ENCODE results near the gene ATP6V1D. TPM values are rescaled to one million over a fixed set of nuclear protein-coding genes. Genes with fewer than 3 reads are reported as not detected.
"Not testable (repeated sequence)": the region's sequence is repeated elsewhere in the genome, so short reads cannot be mapped to it uniquely, and the experiment has no call there.

Gene ATP6V1D
- total RNA-seq (2012; rRNA removed): 126 and 139 TPM in 2 replicates

DNA sequence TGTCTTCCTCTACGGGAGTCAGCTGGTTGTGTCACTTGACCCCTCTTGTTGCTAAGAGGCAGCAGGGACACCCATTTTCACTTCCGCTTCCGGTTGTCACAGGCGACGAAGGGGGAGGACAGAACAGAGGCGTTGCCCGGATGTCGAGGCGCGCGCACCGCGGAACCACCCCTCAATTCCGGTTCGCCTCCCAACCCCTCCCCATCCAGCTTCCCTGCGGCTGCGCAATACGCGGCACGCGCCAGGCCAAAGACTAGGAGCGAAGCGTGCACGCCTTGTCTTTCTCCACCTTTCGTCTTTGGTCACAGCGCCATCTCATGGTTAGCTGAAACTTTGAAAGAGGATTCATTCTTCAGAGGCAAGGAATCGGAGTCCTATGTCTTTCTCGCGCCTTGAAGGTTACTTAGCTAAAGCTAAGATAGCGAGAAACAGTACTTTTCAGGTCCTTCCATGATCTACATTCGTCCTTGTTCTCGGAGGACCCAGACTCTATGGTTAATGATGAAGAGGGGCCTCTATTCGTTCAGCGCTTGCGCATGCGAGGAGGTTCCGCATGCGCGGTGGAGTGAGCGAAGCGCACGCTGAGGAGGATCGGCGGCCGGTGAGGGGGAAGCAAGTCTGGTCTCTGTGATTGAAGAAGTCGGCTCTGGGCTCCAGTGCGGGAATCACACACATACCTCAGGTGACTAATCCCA, at the start of gene ATP6V1D, which contains the start of gene EIF2S1:
TSS of gene ATP6V1D (minus strand) at position 30 of the 695 bp plus-strand sequence. CDS start 106 bp downstream, outside the sequence.
TSS of gene EIF2S1 (plus strand) at position 554 of the 695 bp plus-strand sequence. CDS start 4,440 bp downstream, outside the sequence.
- Histone ChIP-seq H3K4me1 (ENCODE audit: control insufficient read depth, insufficient read depth, low read length) (peaks cover 36% of the 10 kb centered on the region), H3K9me3 (replicated peaks; ENCODE audit: low read length) (no peaks in the 10 kb centered on the region), H3K9ac (ENCODE audit: low read depth, low read length) (peak within 1 kb of the TSS; percentile 92), H3K4me2 (ENCODE audit: low read length) (peak within 1 kb of the TSS; percentile 91), H3K27me3 (ENCODE audit: control insufficient read depth, insufficient read depth, low read length) (no peaks in the 10 kb centered on the region), H3K36me3 (ENCODE audit: insufficient read depth, low read length) (peaks cover 12% of the 10 kb centered on the region), H3K4me3 (ENCODE audit: low read length) (peak within 1 kb of the TSS; percentile 83)

DNA sequence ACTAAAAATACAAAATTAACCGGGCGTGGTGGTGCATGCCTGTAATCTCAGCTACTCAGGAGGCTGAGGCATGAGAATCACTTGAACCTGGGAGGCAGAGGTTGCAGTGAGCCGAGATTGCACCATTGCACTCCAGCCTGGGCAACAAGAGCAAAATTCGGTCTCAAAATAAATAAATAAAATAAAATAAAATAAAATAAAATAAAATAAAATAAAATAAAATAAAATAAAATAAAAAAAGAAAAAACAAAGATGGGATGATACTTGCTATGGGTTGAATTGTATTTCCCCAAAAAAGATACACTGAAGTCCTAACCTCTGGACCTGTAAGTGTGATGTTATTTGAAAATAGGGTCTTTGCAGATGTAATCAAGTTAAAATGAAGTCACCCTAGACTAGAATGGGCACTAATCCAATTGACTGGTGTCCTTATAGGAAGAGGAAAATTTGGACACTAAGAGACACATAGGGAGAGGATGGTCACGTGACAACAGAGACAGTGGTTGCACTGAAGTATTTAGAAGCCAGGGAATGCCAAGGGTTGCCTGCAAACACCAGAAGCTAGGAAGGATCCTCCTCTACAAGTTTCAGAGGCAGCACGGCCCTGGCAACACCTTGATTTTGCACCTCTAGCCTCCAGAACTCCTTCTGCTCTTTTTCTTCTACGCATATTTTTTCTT, 48.7 kb upstream of the ATP6V1D start:
- not testable (repeated sequence) for H3K4me3 ChIP-seq (ENCODE audit: low read length); H3K27me3 ChIP-seq (ENCODE audit: control insufficient read depth, insufficient read depth, low read length); H3K36me3 ChIP-seq (ENCODE audit: insufficient read depth, low read length)

DNA sequence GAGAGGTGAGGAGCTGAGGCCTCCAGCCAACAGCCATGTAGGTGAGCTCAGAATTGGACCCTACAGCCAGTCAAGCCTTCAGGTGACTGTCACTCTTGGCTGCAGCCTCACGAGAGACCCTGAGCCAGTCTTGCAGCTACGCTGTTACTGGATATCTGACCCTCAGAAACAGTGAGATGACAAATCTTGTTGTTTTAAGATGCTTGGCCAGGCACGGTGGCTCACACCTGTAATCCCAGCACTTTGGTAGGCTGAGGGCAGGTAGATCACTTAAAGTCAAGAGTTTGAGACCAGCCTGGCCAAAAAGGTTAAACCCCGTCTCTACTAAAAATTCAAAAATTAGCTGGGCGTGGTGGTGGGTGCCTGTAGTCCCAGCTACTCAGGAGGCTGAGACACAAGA, 46.2 kb upstream of the ATP6V1D start:
- H3K4me1 ChIP-seq (ENCODE audit: control insufficient read depth, insufficient read depth, low read length): no peaks in the 10 kb centered on the region
- no peak overlapping the region for H3K4me3 ChIP-seq (ENCODE audit: low read length)
- no peak overlapping the region for H3K4me2 ChIP-seq (ENCODE audit: low read length)
- H3K27me3 ChIP-seq (ENCODE audit: control insufficient read depth, insufficient read depth, low read length): no peaks in the 10 kb centered on the region
- no peaks in the 10 kb centered on the region for H3K36me3 ChIP-seq (ENCODE audit: insufficient read depth, low read length)
- H3K9ac ChIP-seq (ENCODE audit: low read depth, low read length): no peak overlapping the region
- no peaks in the 10 kb centered on the region for H3K9me3 ChIP-seq (replicated peaks; ENCODE audit: low read length)

More for the DNA sequence above, 48.7 kb upstream of the ATP6V1D start:
- H3K4me2 ChIP-seq (ENCODE audit: low read length); H3K9me3 ChIP-seq (replicated peaks; ENCODE audit: low read length); H3K9ac ChIP-seq (ENCODE audit: low read depth, low read length); H3K4me1 ChIP-seq (ENCODE audit: control insufficient read depth, insufficient read depth, low read length): not testable (repeated sequence)

DNA sequence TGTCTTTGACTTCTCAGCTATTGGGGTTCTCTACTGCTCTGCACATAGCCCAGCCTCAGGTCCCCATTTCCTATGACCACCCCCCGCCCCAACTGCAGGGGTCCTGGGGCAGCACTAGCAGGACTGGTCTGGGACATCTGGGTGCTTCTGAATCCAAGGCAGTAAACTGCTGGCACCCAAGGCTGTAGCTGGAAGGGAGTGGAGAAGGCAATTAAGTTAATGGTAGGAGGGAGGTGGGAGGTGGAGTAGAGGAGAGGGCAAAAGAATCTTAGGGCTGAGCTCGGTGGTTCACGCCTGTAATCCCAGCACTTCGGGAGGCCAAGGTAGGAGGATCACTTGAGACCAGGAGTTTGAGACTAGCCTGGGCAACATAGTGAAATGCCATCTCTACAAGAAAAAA, 40.8 kb upstream of the ATP6V1D start:
- Histone ChIP-seq H3K4me1 (ENCODE audit: control insufficient read depth, insufficient read depth, low read length) (peaks cover 13% of the 10 kb centered on the region), H3K9ac (ENCODE audit: low read depth, low read length) (no peak overlapping the region), H3K4me3 (ENCODE audit: low read length) (no peak overlapping the region), H3K27me3 (ENCODE audit: control insufficient read depth, insufficient read depth, low read length) (no peaks in the 10 kb centered on the region), H3K9me3 (replicated peaks; ENCODE audit: low read length) (no peaks in the 10 kb centered on the region), H3K4me2 (ENCODE audit: low read length) (no peak overlapping the region), H3K36me3 (ENCODE audit: insufficient read depth, low read length) (no peaks in the 10 kb centered on the region)

DNA sequence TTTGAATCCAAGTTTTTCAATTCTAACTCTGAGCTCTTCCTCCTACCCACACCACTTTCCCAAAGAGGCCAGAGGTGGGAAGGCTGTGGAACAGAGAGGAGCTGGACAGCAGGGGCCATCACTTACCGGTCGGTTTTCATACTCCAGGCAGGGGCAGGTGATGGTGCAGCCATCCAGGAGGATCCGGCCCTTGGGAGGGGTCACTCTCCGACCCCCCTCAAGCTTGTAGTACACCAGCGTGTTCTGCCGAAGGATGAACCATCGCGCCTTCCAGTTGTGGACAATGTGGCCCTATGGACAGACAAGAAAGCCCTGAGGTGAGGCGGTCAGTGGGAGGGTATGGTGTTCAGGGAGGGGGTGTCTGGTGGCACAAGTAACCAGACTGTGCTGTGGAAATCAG, 37.9 kb upstream of the ATP6V1D start:
- no peak overlapping the region for H3K9ac ChIP-seq (ENCODE audit: low read depth, low read length)
- H3K4me2 ChIP-seq (ENCODE audit: low read length): no peak overlapping the region
- no peaks in the 10 kb centered on the region for H3K36me3 ChIP-seq (ENCODE audit: insufficient read depth, low read length)
- no peaks in the 10 kb centered on the region for H3K27me3 ChIP-seq (ENCODE audit: control insufficient read depth, insufficient read depth, low read length)
- no peak overlapping the region for H3K4me3 ChIP-seq (ENCODE audit: low read length)
- H3K4me1 ChIP-seq (ENCODE audit: control insufficient read depth, insufficient read depth, low read length): peaks cover 13% of the 10 kb centered on the region
- no peaks in the 10 kb centered on the region for H3K9me3 ChIP-seq (replicated peaks; ENCODE audit: low read length)

DNA sequence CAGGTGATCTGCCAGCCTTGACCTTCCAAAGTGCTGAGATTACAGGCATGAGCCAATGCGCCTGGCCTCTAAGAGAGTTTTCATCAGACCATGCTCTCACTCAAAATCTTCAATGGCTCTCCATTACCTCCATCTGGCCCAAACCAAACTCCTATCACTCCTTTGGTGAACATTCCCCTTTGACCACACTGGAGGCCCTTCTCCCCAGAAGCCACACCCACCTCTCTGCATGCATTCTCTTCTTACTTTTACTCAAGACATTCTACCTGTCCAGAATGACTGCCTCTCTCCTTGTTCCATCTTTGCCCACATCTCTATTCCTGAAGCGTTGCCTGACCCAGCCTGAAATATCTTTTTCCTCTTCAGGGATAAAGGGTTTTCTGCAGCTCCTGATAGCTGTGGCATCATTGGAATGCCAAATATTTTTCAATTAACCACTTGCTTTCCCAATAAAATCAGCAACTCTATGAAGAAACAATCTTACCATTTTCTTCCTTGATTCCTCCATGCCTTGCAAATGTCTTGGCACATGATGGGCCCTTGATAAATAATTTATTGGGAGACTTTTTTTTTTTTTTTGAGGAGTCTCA, 36.9 kb upstream of the ATP6V1D start:
- no peak overlapping the region for H3K9ac ChIP-seq (ENCODE audit: low read depth, low read length)
- peaks cover 13% of the 10 kb centered on the region for H3K4me1 ChIP-seq (ENCODE audit: control insufficient read depth, insufficient read depth, low read length)
- no peak overlapping the region for H3K4me2 ChIP-seq (ENCODE audit: low read length)
- H3K9me3 ChIP-seq (replicated peaks; ENCODE audit: low read length): no peaks in the 10 kb centered on the region
- no peaks in the 10 kb centered on the region for H3K27me3 ChIP-seq (ENCODE audit: control insufficient read depth, insufficient read depth, low read length)
- H3K36me3 ChIP-seq (ENCODE audit: insufficient read depth, low read length): no peaks in the 10 kb centered on the region
- no peak overlapping the region for H3K4me3 ChIP-seq (ENCODE audit: low read length)

DNA sequence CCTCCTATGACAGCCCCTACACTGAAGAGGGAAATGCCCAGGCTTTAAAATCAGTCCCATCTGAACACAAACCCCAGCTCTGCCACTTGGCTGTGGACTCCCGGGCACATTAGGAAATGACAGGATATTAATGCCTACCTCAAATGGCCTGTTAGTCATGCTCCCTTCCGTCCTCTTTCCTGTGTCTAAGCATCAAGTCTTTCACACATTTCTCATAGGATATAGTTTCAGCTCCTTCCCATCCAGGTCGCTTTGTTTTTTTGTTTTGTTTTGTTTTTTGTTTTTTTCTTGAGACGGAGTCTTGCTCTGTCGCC, 36.2 kb upstream of the ATP6V1D start:
- no peak overlapping the region for H3K9ac ChIP-seq (ENCODE audit: low read depth, low read length)
- H3K4me2 ChIP-seq (ENCODE audit: low read length): no peak overlapping the region
- no peaks in the 10 kb centered on the region for H3K27me3 ChIP-seq (ENCODE audit: control insufficient read depth, insufficient read depth, low read length)
- peaks cover 13% of the 10 kb centered on the region for H3K4me1 ChIP-seq (ENCODE audit: control insufficient read depth, insufficient read depth, low read length)
- no peaks in the 10 kb centered on the region for H3K36me3 ChIP-seq (ENCODE audit: insufficient read depth, low read length)
- H3K4me3 ChIP-seq (ENCODE audit: low read length): no peak overlapping the region
- H3K9me3 ChIP-seq (replicated peaks; ENCODE audit: low read length): no peaks in the 10 kb centered on the region

DNA sequence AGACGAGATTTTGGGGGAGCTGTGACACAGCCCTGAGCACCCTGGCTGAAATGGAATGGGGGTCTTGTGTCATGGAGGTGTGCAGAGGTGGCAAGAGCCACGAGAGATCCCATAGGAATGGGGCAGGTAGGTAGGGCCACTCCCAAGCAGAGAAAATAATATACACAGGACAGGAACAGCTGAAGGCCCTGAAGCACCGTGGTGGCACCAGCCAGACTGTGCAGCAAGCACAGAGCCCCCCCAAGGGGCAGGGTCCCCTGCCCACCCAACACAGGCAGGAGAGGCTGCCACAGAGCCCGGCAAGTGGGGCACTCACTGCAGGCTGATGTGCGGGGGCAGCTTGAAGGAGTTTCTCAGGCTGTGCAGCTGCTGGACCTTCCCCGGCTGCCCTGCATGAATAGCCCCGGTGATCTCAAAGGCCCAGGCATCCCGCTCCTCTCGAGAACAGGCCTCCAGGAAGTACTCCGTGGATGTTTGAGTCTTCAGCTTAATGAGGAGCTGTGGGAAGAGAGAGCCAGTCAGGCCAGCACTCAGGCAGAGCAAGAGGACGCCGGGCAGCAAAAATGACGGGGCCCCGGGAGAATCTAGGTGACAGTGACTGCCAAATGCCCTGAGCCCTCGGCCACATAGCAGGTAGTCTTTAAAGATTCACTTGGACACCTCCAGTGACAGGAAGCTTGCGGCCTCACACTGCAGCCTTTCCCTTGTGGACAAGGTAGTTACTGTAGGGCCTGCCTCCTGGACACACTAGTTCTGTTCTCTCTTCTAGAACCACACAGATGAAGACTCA, 35.7 kb upstream of the ATP6V1D start:
- H3K9ac ChIP-seq (ENCODE audit: low read depth, low read length): no peak overlapping the region
- H3K4me3 ChIP-seq (ENCODE audit: low read length): no peak overlapping the region
- H3K9me3 ChIP-seq (replicated peaks; ENCODE audit: low read length): no peaks in the 10 kb centered on the region
- H3K4me2 ChIP-seq (ENCODE audit: low read length): no peak overlapping the region
- H3K36me3 ChIP-seq (ENCODE audit: insufficient read depth, low read length): no peaks in the 10 kb centered on the region
- peaks cover 13% of the 10 kb centered on the region for H3K4me1 ChIP-seq (ENCODE audit: control insufficient read depth, insufficient read depth, low read length)
- no peaks in the 10 kb centered on the region for H3K27me3 ChIP-seq (ENCODE audit: control insufficient read depth, insufficient read depth, low read length)

DNA sequence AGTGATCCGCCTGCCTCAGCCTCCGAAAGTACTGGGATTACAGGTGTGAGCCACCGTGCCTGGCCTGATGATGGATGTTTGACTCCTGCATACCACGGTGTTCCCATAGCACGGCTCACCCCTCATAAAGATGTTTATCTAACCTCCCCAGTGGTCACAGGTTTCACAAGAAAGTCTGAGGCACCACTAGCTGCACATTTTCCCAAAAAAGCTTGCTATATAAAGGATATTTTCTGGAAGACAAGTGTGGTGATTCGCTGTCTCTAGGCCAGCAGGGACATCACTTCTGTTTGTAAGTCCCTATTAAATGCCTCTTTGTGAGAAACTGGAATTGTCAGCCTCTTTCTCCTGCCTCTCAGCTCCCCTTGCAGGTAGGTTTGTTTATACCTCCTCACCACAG, 34.1 kb upstream of the ATP6V1D start:
- H3K4me1 ChIP-seq (ENCODE audit: control insufficient read depth, insufficient read depth, low read length): peaks cover 13% of the 10 kb centered on the region
- no peak overlapping the region for H3K4me2 ChIP-seq (ENCODE audit: low read length)
- H3K27me3 ChIP-seq (ENCODE audit: control insufficient read depth, insufficient read depth, low read length): no peaks in the 10 kb centered on the region
- peaks cover 4% of the 10 kb centered on the region for H3K36me3 ChIP-seq (ENCODE audit: insufficient read depth, low read length)
- no peak overlapping the region for H3K4me3 ChIP-seq (ENCODE audit: low read length)
- no peaks in the 10 kb centered on the region for H3K9me3 ChIP-seq (replicated peaks; ENCODE audit: low read length)
- H3K9ac ChIP-seq (ENCODE audit: low read depth, low read length): no peak overlapping the region

DNA sequence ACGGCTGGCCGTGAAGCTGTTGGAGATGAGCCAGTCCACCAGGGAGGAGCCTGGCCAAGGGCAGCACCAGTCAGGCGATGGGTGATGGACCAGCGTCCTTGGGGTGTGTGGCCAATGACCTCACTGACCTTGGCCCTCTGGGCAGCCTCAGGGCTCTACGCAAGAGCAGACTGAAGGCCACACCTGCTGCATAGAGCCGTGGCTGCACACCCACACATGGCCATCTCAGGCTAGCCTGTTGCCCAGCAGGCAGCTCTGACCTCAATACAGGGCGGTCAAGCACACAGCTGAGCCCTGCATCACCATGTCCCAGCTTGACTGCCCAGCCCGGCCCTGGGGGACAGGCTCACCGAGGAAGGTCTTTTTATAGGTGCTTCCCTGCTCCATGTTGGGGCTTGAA, 33.2 kb upstream of the ATP6V1D start:
- H3K4me3 ChIP-seq (ENCODE audit: low read length): no peak overlapping the region
- no peaks in the 10 kb centered on the region for H3K9me3 ChIP-seq (replicated peaks; ENCODE audit: low read length)
- H3K4me2 ChIP-seq (ENCODE audit: low read length): no peak overlapping the region
- H3K9ac ChIP-seq (ENCODE audit: low read depth, low read length): no peak overlapping the region
- peaks cover 4% of the 10 kb centered on the region for H3K36me3 ChIP-seq (ENCODE audit: insufficient read depth, low read length)
- peaks cover 13% of the 10 kb centered on the region for H3K4me1 ChIP-seq (ENCODE audit: control insufficient read depth, insufficient read depth, low read length)
- H3K27me3 ChIP-seq (ENCODE audit: control insufficient read depth, insufficient read depth, low read length): no peaks in the 10 kb centered on the region

DNA sequence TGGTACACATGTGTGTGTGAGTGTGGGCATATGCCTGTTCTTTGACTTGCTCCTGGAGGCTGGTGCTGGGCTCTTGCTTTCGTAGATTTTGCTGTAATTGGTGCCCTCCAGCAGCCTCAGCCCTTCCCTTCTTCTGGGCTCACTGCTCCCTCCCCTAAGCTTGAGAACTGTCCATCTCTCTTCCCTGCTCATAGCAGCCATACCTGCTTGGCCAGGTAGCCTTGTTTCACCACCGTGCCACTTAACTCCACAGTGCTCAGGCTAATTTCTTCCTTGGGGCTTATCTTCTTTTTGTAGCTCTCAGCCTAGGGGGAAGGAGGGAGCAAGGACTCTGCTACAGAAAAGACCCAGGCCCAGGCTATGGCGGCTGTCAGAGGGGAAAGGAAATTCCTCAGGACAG, 32.5 kb upstream of the ATP6V1D start:
- peaks cover 7% of the 10 kb centered on the region for H3K36me3 ChIP-seq (ENCODE audit: insufficient read depth, low read length)
- H3K9me3 ChIP-seq (replicated peaks; ENCODE audit: low read length): no peaks in the 10 kb centered on the region
- peaks cover 13% of the 10 kb centered on the region for H3K4me1 ChIP-seq (ENCODE audit: control insufficient read depth, insufficient read depth, low read length)
- no peaks in the 10 kb centered on the region for H3K27me3 ChIP-seq (ENCODE audit: control insufficient read depth, insufficient read depth, low read length)
- no peak overlapping the region for H3K9ac ChIP-seq (ENCODE audit: low read depth, low read length)
- no peak overlapping the region for H3K4me2 ChIP-seq (ENCODE audit: low read length)
- no peak overlapping the region for H3K4me3 ChIP-seq (ENCODE audit: low read length)
